ENCODE measurements around the gene KIF12.

The KIF12 gene

GRCh38 chr9:114099669-114100270 lies 678 bp upstream of the KIF12 start:
- Histone ChIP-seq H3K27me3 (peaks cover 26% of the 10 kb centered on the region), H3K4me3 (ENCODE audit: low read depth, low read length) (no peak overlapping the region), H3K36me3 (no peaks in the 10 kb centered on the region), H3K4me1 (no peaks in the 10 kb centered on the region), H3K9me3 (0 out of 2 replicates have a peak, but pooled peaks cover 2% of the 10 kb centered on the region)
- DNase-seq: no peak
- no peak for TF ChIP-seq CTCF (IDR thresholded peaks at IDR 0.05; ENCODE audit: low read depth, low read length)

- Histone ChIP-seq H3K27me3 (peaks cover 16% of the 10 kb centered on the region; the same call in 1 of the 2 replicates), H3K36me3 (no peaks in the 10 kb centered on the region), H3K9me3 (0 out of 2 replicates have a peak, but pooled peaks cover 2% of the 10 kb centered on the region), H3K4me1 (no peaks in the 10 kb centered on the region), H3K4me3 (ENCODE audit: low read depth, low read length) (peak overlapping the region; percentile 29; the same call in 1 of the 2 replicates)
- TF ChIP-seq CTCF (IDR thresholded peaks at IDR 0.05; ENCODE audit: low read depth, low read length): no peak
- DNase-seq: peak; percentile 80
These were observed 814 bp downstream of the KIF12 start for GRCh38 chr9:114098021-114098935.

GRCh38 chr9:114097613-114098020 lies 1.5 kb downstream of the KIF12 start:
- DNase-seq: no peak
- TF ChIP-seq CTCF (IDR thresholded peaks at IDR 0.05; ENCODE audit: low read depth, low read length): no peak
- H3K4me1 ChIP-seq: no peaks in the 10 kb centered on the region
- 0 out of 2 replicates have a peak, but pooled peaks cover 2% of the 10 kb centered on the region for H3K9me3 ChIP-seq
- H3K36me3 ChIP-seq: no peaks in the 10 kb centered on the region
- peak overlapping the region; percentile 29; the same call in 1 of the 2 replicates for H3K4me3 ChIP-seq (ENCODE audit: low read depth, low read length)
- H3K27me3 ChIP-seq: peaks cover 13% of the 10 kb centered on the region; the same call in 1 of the 2 replicates

GRCh38 chr9:114096866-114097612 lies 2.1 kb downstream of the KIF12 start:
- Histone ChIP-seq H3K4me3 (ENCODE audit: low read depth, low read length) (no peak overlapping the region), H3K27me3 (peaks cover 13% of the 10 kb centered on the region; the same call in 1 of the 2 replicates), H3K9me3 (0 out of 2 replicates have a peak, but pooled peaks cover 2% of the 10 kb centered on the region), H3K4me1 (no peaks in the 10 kb centered on the region), H3K36me3 (no peaks in the 10 kb centered on the region)
- no peak for TF ChIP-seq CTCF (IDR thresholded peaks at IDR 0.05; ENCODE audit: low read depth, low read length)
- DNase-seq: no peak

- 0 out of 2 replicates have a peak, but pooled peaks cover 2% of the 10 kb centered on the region for H3K9me3 ChIP-seq
- H3K4me1 ChIP-seq: no peaks in the 10 kb centered on the region
- DNase-seq: no peak
- H3K27me3 ChIP-seq: peaks cover 13% of the 10 kb centered on the region; the same call in 1 of the 2 replicates
- H3K4me3 ChIP-seq (ENCODE audit: low read depth, low read length): no peak overlapping the region
- no peaks in the 10 kb centered on the region for H3K36me3 ChIP-seq
- TF ChIP-seq CTCF (IDR thresholded peaks at IDR 0.05; ENCODE audit: low read depth, low read length): peak; percentile 39; the same call in 1 of the 2 replicates
These were observed 3.0 kb downstream of the KIF12 start for GRCh38 chr9:114096041-114096511.
